Lower lobe of right lung (tissue), 2 donors: Measurements from ENCODE around the gene VWC2L. TPM values are rescaled to one million over a fixed set of nuclear protein-coding genes. Genes with fewer than 3 reads are reported as not detected.

Source experiments
- ATAC-seq, 2 donors: fragments of 200-7000 bp; cut with Tn5 transposase; one replicate each; pipeline ENCODE4 v1.9.1; 2020 to 2022; ENCODE audit warnings: mild to moderate bottlenecking in 2 of 2, moderate library complexity in 2 of 2
- DNase-seq: peaks from one replicate; pipeline ENCODE4 v3.0.0-alpha.2; 2020
- H3K27ac ChIP-seq: fragments of 200-600 bp; one replicate; pipeline ENCODE4 v1.8.0; 2022
- H3K27me3 ChIP-seq: fragments of 200-600 bp; one replicate; pipeline ENCODE4 v1.8.0; 2022; ENCODE audit warnings: low read depth
- H3K36me3 ChIP-seq: fragments of 200-600 bp; one replicate; pipeline ENCODE4 v1.8.0; 2022; ENCODE audit warnings: mild to moderate bottlenecking
- H3K4me1 ChIP-seq: fragments of 200-600 bp; one replicate; pipeline ENCODE4 v1.8.0; 2022
- H3K4me3 ChIP-seq: fragments of 200-600 bp; one replicate; pipeline ENCODE4 v1.8.0; 2022; ENCODE audit warnings: mild to moderate bottlenecking
- H3K9me3 ChIP-seq: fragments of 200-600 bp; one replicate; pipeline ENCODE4 v1.8.0; 2022
- CTCF ChIP-seq: fragments of 200-600 bp; IDR thresholded peaks from one replicate; pipeline ENCODE4 v1.8.0; 2022; ENCODE audit warnings: antibody characterized with exemption, mild to moderate bottlenecking
- intact Hi-C: fragments of 100-400 bp; cut with DNase I; formaldehyde crosslinking; loops from one replicate; pipeline ENCODE4 v1.11.0; 2022
- long read RNA-seq: library from polyadenylated mRNA; unstranded; transcript quantifications from one replicate; pipeline ENCODE4 v2.0.0, GENCODE V29; 2021
- total RNA-seq: library from RNA; stranded (reverse); fragmentation: NEBNext Ultra II Directional; extraction: Animal tissue kit (Norgen Biotek cat#: 25700); gene quantifications from one replicate; pipeline ENCODE4 v1.2.1, GENCODE V29; 2021
- donor health status: DM: no; HTN: yes; CAD: no; lungs with severe emphysema.

Gene VWC2L
- total RNA-seq: not detected
- long read RNA-seq: 0 reads

GRCh38 chr2:214410918-214411554, at the start of gene VWC2L:
VWC2L (plus strand) TSS chr2:214411054; CDS start chr2:214414194, 3,140 bp downstream.
- H3K9me3 ChIP-seq: no peaks in the 10 kb centered on the region
- peak; percentile 70 for DNase-seq

GRCh38 chr2:214361116-214361515, 49.7 kb upstream of the VWC2L start:
- intact Hi-C loops: no loop called here
- Histone ChIP-seq H3K27ac (no peak overlapping the region), H3K27me3 (no peaks in the 10 kb centered on the region), H3K36me3 (no peaks in the 10 kb centered on the region), H3K9me3 (no peaks in the 10 kb centered on the region), H3K4me3 (no peak overlapping the region), H3K4me1 (no peaks in the 10 kb centered on the region)
- DNase-seq: no peak
- TF ChIP-seq CTCF: no peak
- ATAC-seq: no peak

More at GRCh38 chr2:214410918-214411554, at the start of gene VWC2L:
- peak; percentile 76 to 77 for ATAC-seq
- intact Hi-C loops: no loop called here
- H3K27ac ChIP-seq: no peak within 1 kb of the TSS
- no peaks in the 10 kb centered on the region for H3K27me3 ChIP-seq
- no peaks in the 10 kb centered on the region for H3K4me1 ChIP-seq
- H3K36me3 ChIP-seq: no peaks in the 10 kb centered on the region
- no peak for TF ChIP-seq CTCF
- H3K4me3 ChIP-seq: no peak within 1 kb of the TSS

- ATAC-seq (no peak), DNase-seq (no peak)
- TF ChIP-seq CTCF: no peak
- Histone ChIP-seq H3K27ac (no peak overlapping the region), H3K27me3 (no peaks in the 10 kb centered on the region), H3K36me3 (no peaks in the 10 kb centered on the region), H3K4me1 (no peaks in the 10 kb centered on the region), H3K4me3 (no peak overlapping the region), H3K9me3 (no peaks in the 10 kb centered on the region)
- intact Hi-C loops: no loop called here
These were observed 45.3 kb upstream of the VWC2L start for GRCh38 chr2:214365549-214365948.

GRCh38 chr2:214367171-214367570, 43.7 kb upstream of the VWC2L start:
- Histone ChIP-seq H3K27me3 (no peaks in the 10 kb centered on the region), H3K4me3 (no peak overlapping the region), H3K36me3 (no peaks in the 10 kb centered on the region), H3K4me1 (no peaks in the 10 kb centered on the region), H3K9me3 (no peaks in the 10 kb centered on the region), H3K27ac (no peak overlapping the region)
- ATAC-seq (no peak), DNase-seq (no peak)
- intact Hi-C loops: no loop called here
- TF ChIP-seq CTCF: no peak

GRCh38 chr2:214376618-214377285, 34.1 kb upstream of the VWC2L start:
- Histone ChIP-seq H3K27me3 (no peaks in the 10 kb centered on the region), H3K4me3 (no peak overlapping the region), H3K9me3 (no peaks in the 10 kb centered on the region), H3K4me1 (no peaks in the 10 kb centered on the region), H3K36me3 (no peaks in the 10 kb centered on the region), H3K27ac (no peak overlapping the region)
- DNase-seq: no peak
- intact Hi-C loops: no loop called here
- ATAC-seq: no peak
- TF ChIP-seq CTCF: no peak
